SK-N-SH treated with all-trans-retinoic acid at 6 μM for 48 hours (cell line): ENCODE results near the gene SOX13.

Experiments
- OSR1 ChIP-seq: fragments of 250-450 bp; sonication (Bioruptor Pico); IDR thresholded peaks from 2 replicates; pipeline ENCODE4 v1.8.0; 2022; ENCODE audit warnings: moderate library complexity, mild to moderate bottlenecking, inconsistent platforms
- TCF4 ChIP-seq: fragments of 250-450 bp; sonication (Bioruptor Pico); IDR thresholded peaks from 2 replicates; pipeline ENCODE4 v1.8.0; 2021; ENCODE audit warnings: mild to moderate bottlenecking, moderate library complexity, borderline replicate concordance

DNA sequence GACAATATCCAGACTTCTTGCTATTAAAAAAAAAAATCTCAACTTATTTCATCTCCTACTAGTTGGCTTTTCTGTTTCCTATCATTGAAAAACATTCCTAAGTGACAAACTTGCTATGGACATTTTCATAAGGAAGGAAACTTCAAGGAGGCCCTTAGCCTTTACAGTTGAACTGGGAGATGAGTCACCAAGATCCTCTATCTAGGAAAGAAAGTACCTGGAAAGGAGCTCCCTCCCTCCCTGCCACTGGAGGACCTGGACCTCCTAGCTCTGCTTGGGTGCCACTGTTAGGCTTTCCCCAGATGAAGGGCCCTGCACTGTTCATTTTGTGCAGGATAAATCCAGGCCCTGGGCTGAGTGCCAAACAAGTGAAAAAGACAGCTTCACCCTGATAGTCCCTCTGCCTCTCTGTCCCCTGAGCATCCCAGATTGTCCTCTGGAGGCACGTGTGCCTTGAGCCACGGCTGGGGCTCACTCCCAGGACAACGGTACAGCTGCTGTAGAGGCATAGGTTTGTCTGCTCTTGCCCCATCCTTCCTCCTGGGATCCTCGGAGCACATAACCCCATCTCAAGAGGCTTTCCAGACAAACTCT lies 40.2 kb upstream of the SOX13 start:
- TF ChIP-seq OSR1 (CRISPR knock-in tag) (no peak), TCF4 (CRISPR knock-in tag) (no peak)
